Activated naive CD4-positive, alpha-beta T cell treated with Interleukin-2 at 50 U/mL for 16 hours (primary cell): Measurements from ENCODE around the gene PROM1.

Source experiments
- DNase-seq: peaks from one replicate; pipeline ENCODE4 v3.0.0-alpha.2; 2020

PROM1 gene

GRCh38 chr4:16056681-16057385 is 27.0 kb downstream of the PROM1 start:
- DNase-seq, result no peak

GRCh38 chr4:16055873-16056272 is 27.9 kb downstream of the PROM1 start:
- no peak for DNase-seq

- no peak for DNase-seq
These were observed 28.4 kb downstream of the PROM1 start for GRCh38 chr4:16055471-16055870.

GRCh38 chr4:16052939-16053338 is 30.9 kb downstream of the PROM1 start:
- no peak for DNase-seq

GRCh38 chr4:16051980-16052379 is 31.8 kb downstream of the PROM1 start:
- DNase-seq, result no peak

- no peak for DNase-seq
These were observed 32.7 kb downstream of the PROM1 start for GRCh38 chr4:16051132-16051531.

GRCh38 chr4:16050669-16051068 is 33.2 kb downstream of the PROM1 start:
- DNase-seq, result no peak

- no peak for DNase-seq
These were observed 35.0 kb downstream of the PROM1 start for GRCh38 chr4:16048619-16049419.

GRCh38 chr4:16045687-16046086 is 38.1 kb downstream of the PROM1 start:
- DNase-seq, result no peak

- no peak for DNase-seq
These were observed 40.0 kb downstream of the PROM1 start for GRCh38 chr4:16043642-16044498.

- DNase-seq, result no peak
These were observed 44.7 kb downstream of the PROM1 start for GRCh38 chr4:16039139-16039538.

GRCh38 chr4:16037901-16038300 is 45.9 kb downstream of the PROM1 start:
- DNase-seq, result no peak

- no peak for DNase-seq
These were observed 48.0 kb downstream of the PROM1 start for GRCh38 chr4:16035843-16036242.

- DNase-seq, result no peak
These were observed 49.6 kb downstream of the PROM1 start for GRCh38 chr4:16034010-16034748.

- no peak for DNase-seq
These were observed 51.4 kb downstream of the PROM1 start for GRCh38 chr4:16032396-16032770.

- DNase-seq, result no peak
These were observed 52.1 kb downstream of the PROM1 start for GRCh38 chr4:16031546-16032395.

- DNase-seq, result no peak
These were observed 53.9 kb downstream of the PROM1 start for GRCh38 chr4:16029886-16030285.

- DNase-seq, result no peak
These were observed 54.6 kb downstream of the PROM1 start for GRCh38 chr4:16029262-16029661.

GRCh38 chr4:16027626-16028025 is 56.2 kb downstream of the PROM1 start:
- no peak for DNase-seq

GRCh38 chr4:16027114-16027513 is 56.7 kb downstream of the PROM1 start:
- DNase-seq, result no peak

- no peak for DNase-seq
These were observed 57.6 kb downstream of the PROM1 start for GRCh38 chr4:16026160-16026761.
